ENCODE results near the gene SLC6A4.

DNA sequence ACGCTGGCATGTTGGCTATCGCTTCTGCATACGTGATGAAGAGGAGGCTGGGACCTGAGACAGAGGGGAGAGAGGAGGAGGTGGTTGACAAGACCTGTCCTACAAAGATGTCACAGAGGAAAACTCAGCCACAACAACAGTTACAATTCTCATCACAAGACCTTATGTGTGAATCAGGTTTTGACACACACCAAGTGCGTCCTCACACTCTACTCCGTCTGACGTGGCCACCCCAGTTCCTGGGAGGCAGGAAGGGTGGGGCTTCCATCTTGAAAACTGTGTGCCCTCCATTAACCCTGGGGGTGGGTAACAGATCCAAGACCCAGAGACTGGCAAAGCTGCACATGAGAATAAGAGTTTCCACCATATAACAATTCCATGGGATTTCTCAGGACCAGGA is 24.1 kb downstream of the SLC6A4 start:
- TF ChIP-seq CTCF (IDR thresholded peaks at IDR 0.05) (no peak), POLR2A (IDR thresholded peaks at IDR 0.05) (no peak)
